ENCODE results near the gene ZSCAN5B. TPM values are rescaled to one million over a fixed set of nuclear protein-coding genes. Genes with fewer than 3 reads are reported as not detected.

The ZSCAN5B gene
- polyA plus RNA-seq, 1 of the 3 experiments (the other 2 are of a cell fraction): not detected

GRCh38 chr19:56152644-56153043 is 44.9 kb downstream of the ZSCAN5B start:
- POLR2A ChIA-PET: no interaction called here
- Histone ChIP-seq H3K9me2 (no peaks in the 10 kb centered on the region), H3K9ac (no peak overlapping the region), H3K36me3 (replicated peaks in 1 of 2; ENCODE audit: control insufficient read depth in 1 of 2, insufficient read depth in 2 of 2, low read length in 1 of 2) (peaks cover 3 to 37% of the 10 kb centered on the region in 2 experiments), H3K9me3 (no peaks in the 10 kb centered on the region), H4K20me1 (ENCODE audit: insufficient read depth) (peaks cover 22% of the 10 kb centered on the region; the same call in 1 of the 2 replicates), H2AFZ (ENCODE audit: low read depth) (no peak overlapping the region), H3K27me3 (ENCODE audit: insufficient read depth) (no peaks in the 10 kb centered on the region), H3K27ac (ENCODE audit: low read depth in 2 of 2, low read length in 1 of 2) (no peak overlapping the region), H3K4me2 (no peak overlapping the region), H3K4me1 (ENCODE audit: control insufficient read depth in 1 of 2, insufficient read depth in 2 of 2, low read depth in 1 of 2, low read length in 1 of 2) (no peaks in the 10 kb centered on the region; a peak in 1 of 4 replicates), H3F3A (replicated peaks; ENCODE audit: insufficient read depth) (no peaks in the 10 kb centered on the region), H3K79me2 (ENCODE audit: insufficient read depth) (peaks cover 24% of the 10 kb centered on the region; the same call in 1 of the 2 replicates), H3K4me3 (ENCODE audit: low read depth in 2 of 2, low read length in 1 of 2) (no peak overlapping the region)
- TF ChIP-seq RFX5 (IDR thresholded peaks at IDR 0.05; ENCODE audit: low read length) (no peak), EZH2phosphoT487 (IDR thresholded peaks at IDR 0.05; ENCODE audit: borderline replicate concordance, low read depth) (no peak), PBX3 (IDR thresholded peaks at IDR 0.05) (no peak), RCOR1 (IDR thresholded peaks at IDR 0.05; ENCODE audit: low read length) (no peak), FOXJ3 (CRISPR knock-in tag; IDR thresholded peaks at IDR 0.05) (no peak), TAF1 (IDR thresholded peaks at IDR 0.05; ENCODE audit: borderline replicate concordance, low read depth, low read length) (no peak), NRF1 (IDR thresholded peaks at IDR 0.05; ENCODE audit: low read depth, low read length) (no peak), EP300 (IDR thresholded peaks at IDR 0.05; ENCODE audit: borderline replicate concordance in 1 of 2, low read depth in 1 of 2, low read length in 1 of 2) (no peak), MEF2A (IDR thresholded peaks at IDR 0.05; ENCODE audit: borderline replicate concordance, low read depth) (no peak), ZBTB33 (IDR thresholded peaks at IDR 0.05; ENCODE audit: borderline replicate concordance, low read depth) (no peak), USF2 (IDR thresholded peaks at IDR 0.05; ENCODE audit: borderline replicate concordance, low read depth, low read length) (no peak)
- no peak for DNase-seq
- CTCF ChIA-PET: interaction anchor here (1.0 to 1.6 kb wide), 3 partner anchors 19 to 76 kb away, joined by 4 to 7 read pairs (median 5); no protein-coding TSS in a partner anchor
- 96% methylated on average over 2 of the region's 2 CpGs for WGBS (ENCODE audit: low lambda C conversion rate)

GRCh38 chr19:56150358-56150757 is 47.2 kb downstream of the ZSCAN5B start:
- WGBS (ENCODE audit: low lambda C conversion rate): 97% methylated on average over 11 of the region's 11 CpGs

More at GRCh38 chr19:56150358-56150757, 47.2 kb downstream of the ZSCAN5B start:
- POLR2A ChIA-PET: no interaction called here
- Histone ChIP-seq H2AFZ (ENCODE audit: low read depth) (no peak overlapping the region), H4K20me1 (ENCODE audit: insufficient read depth) (peaks cover 22% of the 10 kb centered on the region; the same call in 1 of the 2 replicates), H3K4me1 (ENCODE audit: control insufficient read depth in 1 of 2, insufficient read depth in 2 of 2, low read depth in 1 of 2, low read length in 1 of 2) (no peaks in the 10 kb centered on the region; a peak in 1 of 4 replicates), H3K4me3 (ENCODE audit: low read depth in 2 of 2, low read length in 1 of 2) (no peak overlapping the region), H3K4me2 (no peak overlapping the region), H3K79me2 (ENCODE audit: insufficient read depth) (peaks cover 26% of the 10 kb centered on the region; the same call in 1 of the 2 replicates), H3K27me3 (ENCODE audit: insufficient read depth) (no peaks in the 10 kb centered on the region), H3F3A (replicated peaks; ENCODE audit: insufficient read depth) (no peaks in the 10 kb centered on the region), H3K27ac (ENCODE audit: low read depth in 2 of 2, low read length in 1 of 2) (no peak overlapping the region), H3K9me3 (no peaks in the 10 kb centered on the region), H3K36me3 (replicated peaks in 1 of 2; ENCODE audit: control insufficient read depth in 1 of 2, insufficient read depth in 2 of 2, low read length in 1 of 2) (peaks cover 3 to 35% of the 10 kb centered on the region in 2 experiments), H3K9me2 (no peaks in the 10 kb centered on the region), H3K9ac (no peak overlapping the region)
- TF ChIP-seq RXRA (IDR thresholded peaks at IDR 0.05; ENCODE audit: borderline replicate concordance, low read depth): no peak
- TF ChIP-seq MXI1 (IDR thresholded peaks at IDR 0.05; ENCODE audit: low read depth, low read length): no peak
- TF ChIP-seq USF2 (IDR thresholded peaks at IDR 0.05; ENCODE audit: borderline replicate concordance, low read depth, low read length): no peak
- TF ChIP-seq USF1 (IDR thresholded peaks at IDR 0.05; ENCODE audit: borderline replicate concordance, low read depth): no peak
- no peak for TF ChIP-seq TEAD4 (IDR thresholded peaks at IDR 0.05; ENCODE audit: borderline replicate concordance, insufficient read depth)
- TF ChIP-seq RAD21 (IDR thresholded peaks at IDR 0.05; ENCODE audit: low read length): no peak
- no peak for TF ChIP-seq YY1 (IDR thresholded peaks at IDR 0.05; ENCODE audit: low read depth)
- TF ChIP-seq NRF1 (IDR thresholded peaks at IDR 0.05; ENCODE audit: low read depth, low read length): no peak
- no peak for TF ChIP-seq ELF1 (IDR thresholded peaks at IDR 0.05)
- no peak for TF ChIP-seq ZBTB33 (IDR thresholded peaks at IDR 0.05; ENCODE audit: borderline replicate concordance, low read depth)
- TF ChIP-seq EP300 (IDR thresholded peaks at IDR 0.05; ENCODE audit: borderline replicate concordance in 1 of 2, low read depth in 1 of 2, low read length in 1 of 2): no peak
- CTCF ChIA-PET: no interaction called here
- no peak for DNase-seq
